Body of pancreas (tissue), 4 donors: Measurements from ENCODE around the gene KLK3.

Experiments
- POLR2A ChIP-seq, 3 donors: fragments of 450-650 bp; IDR thresholded peaks; one replicate each; pipeline ENCODE4 v1.6.1; 2016; ENCODE audit warnings: antibody characterized with exemption in 3 of 3, mild to moderate bottlenecking in 2 of 3
- TF ChIP-seq, protein P1 (sequence below), 7 experiments: fragments of 450-650 bp in 4 of 7; fragments of 200-600 bp in 3 of 7; sonication (generic) in 3 of 7; IDR thresholded peaks; one replicate each; pipeline ENCODE4 v1.5.1; 2016 to 2019; ENCODE audit warnings: antibody characterized with exemption in 7 of 7

DNA sequence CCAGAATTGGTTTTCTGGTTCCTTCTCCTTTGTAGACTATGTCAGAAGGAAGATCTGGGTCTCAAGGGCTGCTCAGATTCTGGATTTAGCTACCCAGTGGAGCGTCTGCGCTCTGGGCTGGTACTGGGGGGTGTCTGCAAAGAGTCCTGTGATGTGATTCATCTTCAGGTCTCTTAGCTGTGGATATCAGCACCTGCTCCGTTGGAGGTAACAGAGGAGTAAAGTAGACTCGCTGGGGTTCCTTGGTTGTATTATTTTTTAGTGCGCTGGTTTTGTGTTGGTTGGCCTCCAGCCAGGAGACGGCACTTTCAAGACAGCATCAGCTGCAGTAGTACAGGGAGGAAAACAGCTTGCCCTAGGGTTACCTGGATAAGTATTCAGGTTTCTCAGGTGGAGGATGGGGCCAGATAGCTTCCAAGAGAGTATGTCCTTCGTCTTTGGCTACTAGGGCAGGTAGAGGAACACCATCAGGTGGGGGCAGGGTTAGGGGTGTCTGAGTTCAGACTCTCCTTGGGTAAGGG, 11.0 kb upstream of the KLK3 start:
- TF ChIP-seq, protein P1, sequence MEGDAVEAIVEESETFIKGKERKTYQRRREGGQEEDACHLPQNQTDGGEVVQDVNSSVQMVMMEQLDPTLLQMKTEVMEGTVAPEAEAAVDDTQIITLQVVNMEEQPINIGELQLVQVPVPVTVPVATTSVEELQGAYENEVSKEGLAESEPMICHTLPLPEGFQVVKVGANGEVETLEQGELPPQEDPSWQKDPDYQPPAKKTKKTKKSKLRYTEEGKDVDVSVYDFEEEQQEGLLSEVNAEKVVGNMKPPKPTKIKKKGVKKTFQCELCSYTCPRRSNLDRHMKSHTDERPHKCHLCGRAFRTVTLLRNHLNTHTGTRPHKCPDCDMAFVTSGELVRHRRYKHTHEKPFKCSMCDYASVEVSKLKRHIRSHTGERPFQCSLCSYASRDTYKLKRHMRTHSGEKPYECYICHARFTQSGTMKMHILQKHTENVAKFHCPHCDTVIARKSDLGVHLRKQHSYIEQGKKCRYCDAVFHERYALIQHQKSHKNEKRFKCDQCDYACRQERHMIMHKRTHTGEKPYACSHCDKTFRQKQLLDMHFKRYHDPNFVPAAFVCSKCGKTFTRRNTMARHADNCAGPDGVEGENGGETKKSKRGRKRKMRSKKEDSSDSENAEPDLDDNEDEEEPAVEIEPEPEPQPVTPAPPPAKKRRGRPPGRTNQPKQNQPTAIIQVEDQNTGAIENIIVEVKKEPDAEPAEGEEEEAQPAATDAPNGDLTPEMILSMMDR (IDR thresholded peaks at IDR 0.05) = no peak
- no peak for TF ChIP-seq POLR2A (IDR thresholded peaks at IDR 0.05)
